ENCODE data around the gene SIGLEC15. TPM values are rescaled to one million over a fixed set of nuclear protein-coding genes. Genes with fewer than 3 reads are reported as not detected.

Gene SIGLEC15
- total and polyA plus RNA-seq, 4 donors, result 0.17 to 0.42 (median 0.29) TPM

- Histone ChIP-seq H3K27me3 (ENCODE audit: control insufficient read depth in 4 of 4, insufficient read depth in 4 of 4, low read length in 3 of 4) (no peaks in the 10 kb centered on the region), H3K4me1 (ENCODE audit: control insufficient read depth in 4 of 4, insufficient read depth in 4 of 4, low read length in 3 of 4) (no peaks in the 10 kb centered on the region), H3K36me3 (ENCODE audit: control insufficient read depth in 4 of 4, insufficient read depth in 3 of 4, low read depth in 1 of 4, low read length in 3 of 4) (no peaks in the 10 kb centered on the region), H3K9ac (ENCODE audit: low read depth in 1 of 2, low read length in 2 of 2) (no peak overlapping the region), H3K4me3 (ENCODE audit: low read depth in 1 of 3, low read length in 3 of 3) (no peak overlapping the region), H3K27ac (ENCODE audit: low read depth in 1 of 2, low read length in 2 of 2) (no peak overlapping the region), H3K9me3 (ENCODE audit: control insufficient read depth in 4 of 4, low read length in 3 of 4) (no peaks in the 10 kb centered on the region)
- TF ChIP-seq RXRA (IDR thresholded peaks at IDR 0.05) (no peak), ZBTB33 (IDR thresholded peaks at IDR 0.05) (no peak), CTCF (IDR thresholded peaks at IDR 0.05; ENCODE audit: low read depth, low read length, missing input control) (no peak), TAF1 (conservative IDR thresholded peaks at IDR 0.05) (no peak), HNF4G (IDR thresholded peaks at IDR 0.05) (no peak), EGR1 (IDR thresholded peaks at IDR 0.05; ENCODE audit: low read depth in 2 of 2) (no peak), ATF3 (IDR thresholded peaks at IDR 0.05) (no peak), NR2F2 (IDR thresholded peaks at IDR 0.05) (no peak), RAD21 (IDR thresholded peaks at IDR 0.05) (no peak), FOXA2 (IDR thresholded peaks at IDR 0.05) (no peak), GABPA (IDR thresholded peaks at IDR 0.05 in 1 of 2, conservative IDR thresholded peaks at IDR 0.05 in 1 of 2) (no peak), FOXA1 (IDR thresholded peaks at IDR 0.05) (no peak), REST (IDR thresholded peaks at IDR 0.05) (no peak), YY1 (IDR thresholded peaks at IDR 0.05) (no peak), HNF4A (conservative IDR thresholded peaks at IDR 0.05) (no peak), SP1 (IDR thresholded peaks at IDR 0.05) (no peak), JUND (IDR thresholded peaks at IDR 0.05) (no peak), MAX (IDR thresholded peaks at IDR 0.05) (no peak)
- DNase-seq (ENCODE audit: low spot score), result no peak
- 95% methylated on average over 3 of the region's 3 CpGs for WGBS
Observed at GRCh38 chr18:45786941-45787340, 38.5 kb upstream of the SIGLEC15 start.

Data from liver (tissue), 9 donors.